GM10248 (cell line): Measurements from ENCODE around the gene NHLRC2.

ENCODE experiments used
- CTCF ChIA-PET: fragments of 300-600 bp; sonication (Branson Sonifier 250); formaldehyde crosslinking; extraction: SDS; loops from one replicate; lab custom pipeline; 2021; ENCODE audit warnings: antibody characterized with exemption; lab: Yijun Ruan, JAX
- POLR2A ChIA-PET: fragments of 350-650 bp; sonication (Branson Sonifier 250); formaldehyde crosslinking; extraction: SDS; loops from one replicate; lab custom pipeline; 2020; ENCODE audit warnings: antibody characterized with exemption; lab: Yijun Ruan, JAX
- DNase-seq: peaks from one replicate; pipeline ENCODE4 v3.0.0; 2012; ENCODE audit errors: extremely low spot score
- TF ChIP-seq, protein P1 (sequence below): IDR thresholded peaks from 2 replicates; pipeline ENCODE4 v1.5.1; 2012; ENCODE audit warnings: mild to moderate bottlenecking, low read depth; ENCODE audit errors: extremely low read depth, missing control alignments, control extremely low read depth

Gene NHLRC2

DNA sequence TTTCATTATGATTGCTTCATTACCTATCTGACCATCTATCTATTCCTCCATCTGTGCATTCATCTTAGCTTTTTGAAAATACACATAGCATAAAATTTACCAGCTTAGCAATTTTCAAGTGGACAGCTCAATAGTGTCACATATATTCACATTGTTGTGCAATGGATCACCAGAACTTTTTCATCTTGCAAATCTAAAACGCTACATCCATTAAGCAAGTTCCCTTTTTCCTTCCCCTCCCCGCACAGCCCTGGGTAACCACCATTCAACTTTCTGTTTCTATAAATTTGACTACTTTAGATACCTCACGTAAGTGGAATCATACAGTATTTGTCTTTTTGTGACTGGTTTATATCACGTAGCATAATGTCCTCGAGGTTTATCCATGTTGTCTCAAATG is 111.2 kb downstream of the NHLRC2 start:
- no peak for DNase-seq
- ChIA-PET POLR2A (interaction anchor here (0.6 kb wide), 1 partner anchor 28 kb away, joined by 4 read pairs; no protein-coding TSS in a partner anchor), CTCF (interaction anchor here (0.9 to 1.4 kb wide), 3 partner anchors 11 to 90 kb away, joined by 3 to 4 read pairs (median 3); no protein-coding TSS in a partner anchor)
- TF ChIP-seq, protein P1, sequence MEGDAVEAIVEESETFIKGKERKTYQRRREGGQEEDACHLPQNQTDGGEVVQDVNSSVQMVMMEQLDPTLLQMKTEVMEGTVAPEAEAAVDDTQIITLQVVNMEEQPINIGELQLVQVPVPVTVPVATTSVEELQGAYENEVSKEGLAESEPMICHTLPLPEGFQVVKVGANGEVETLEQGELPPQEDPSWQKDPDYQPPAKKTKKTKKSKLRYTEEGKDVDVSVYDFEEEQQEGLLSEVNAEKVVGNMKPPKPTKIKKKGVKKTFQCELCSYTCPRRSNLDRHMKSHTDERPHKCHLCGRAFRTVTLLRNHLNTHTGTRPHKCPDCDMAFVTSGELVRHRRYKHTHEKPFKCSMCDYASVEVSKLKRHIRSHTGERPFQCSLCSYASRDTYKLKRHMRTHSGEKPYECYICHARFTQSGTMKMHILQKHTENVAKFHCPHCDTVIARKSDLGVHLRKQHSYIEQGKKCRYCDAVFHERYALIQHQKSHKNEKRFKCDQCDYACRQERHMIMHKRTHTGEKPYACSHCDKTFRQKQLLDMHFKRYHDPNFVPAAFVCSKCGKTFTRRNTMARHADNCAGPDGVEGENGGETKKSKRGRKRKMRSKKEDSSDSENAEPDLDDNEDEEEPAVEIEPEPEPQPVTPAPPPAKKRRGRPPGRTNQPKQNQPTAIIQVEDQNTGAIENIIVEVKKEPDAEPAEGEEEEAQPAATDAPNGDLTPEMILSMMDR, result no peak
